B cell (primary cell): Measurements from ENCODE around the gene ULBP2.

Source experiments
- CTCF ChIP-seq: fragments of 200-600 bp; IDR thresholded peaks from one replicate; pipeline ENCODE4 v1.8.0; 2022; ENCODE audit warnings: antibody characterized with exemption, mild to moderate bottlenecking
- EZH2 ChIP-seq: IDR thresholded peaks from 2 replicates; pipeline ENCODE4 v1.6.1; 2012; ENCODE audit warnings: borderline replicate concordance, low read depth, mild to moderate bottlenecking, moderate library complexity, low read length; ENCODE audit not compliant: insufficient read depth, poor library complexity, severe bottlenecking

- no peak for TF ChIP-seq EZH2
- TF ChIP-seq CTCF: no peak
Measured at GRCh38 chr6:149917679-149918078, 24.1 kb upstream of the ULBP2 start.
